WTC11 (cell line): ENCODE data around the gene TESK2. TPM values are rescaled to one million over a fixed set of nuclear protein-coding genes. Genes with fewer than 3 reads are reported as not detected.

Experiments
- ATAC-seq: fragments of 200-7000 bp; cut with Tn5 transposase; 2 replicates; pipeline ENCODE4 v1.10.0; 2021; ENCODE audit warnings: mild to moderate bottlenecking, moderate library complexity
- CTCF ChIA-PET: fragments of 300-600 bp; sonication (Branson Sonifier 250); formaldehyde crosslinking; loops from one replicate; lab custom pipeline; 2021; ENCODE audit warnings: antibody characterized with exemption; lab: Charles Lee
- POLR2A ChIA-PET: fragments of 350-600 bp; sonication (Branson Sonifier 250); formaldehyde crosslinking; loops from one replicate; lab custom pipeline; 2021; ENCODE audit warnings: antibody characterized with exemption; lab: Charles Lee
- DNase-seq: peaks from one replicate; pipeline ENCODE4 v3.0.0; 2021; ENCODE audit warnings: low spot score
- H3K27ac Mint-ChIP-seq: 2 replicates; pipeline ENCODE4 v1.8.0; 2021; ENCODE audit warnings: mixed read lengths
- H3K27me3 Mint-ChIP-seq: 2 replicates; pipeline ENCODE4 v1.8.0; 2021; ENCODE audit warnings: low read depth, mild to moderate bottlenecking, moderate library complexity, mixed read lengths
- H3K36me3 Mint-ChIP-seq: 2 replicates; pipeline ENCODE4 v1.8.0; 2021; ENCODE audit warnings: mixed read lengths
- H3K4me1 Mint-ChIP-seq: 2 replicates; pipeline ENCODE4 v1.8.0; 2022; ENCODE audit warnings: mixed read lengths
- H3K4me3 Mint-ChIP-seq: 2 replicates; pipeline ENCODE4 v1.8.0; 2021; ENCODE audit warnings: mild to moderate bottlenecking, moderate library complexity, mixed read lengths
- H3K9me3 Mint-ChIP-seq: 2 replicates; pipeline ENCODE4 v1.8.0; 2021; ENCODE audit warnings: mixed read lengths
- ETV6 ChIP-seq: sonication (generic); formaldehyde crosslinking; IDR thresholded peaks from 2 replicates; pipeline ENCODE4 v1.8.1; 2022; ENCODE audit warnings: mild to moderate bottlenecking, missing genetic modification reagents
- GABPB1 ChIP-seq: sonication (generic); formaldehyde crosslinking; IDR thresholded peaks from 2 replicates; pipeline ENCODE4 v1.8.1; 2023; ENCODE audit warnings: mild to moderate bottlenecking, missing genetic modification reagents
- NFATC4 ChIP-seq: fragments of 250-450 bp; sonication (Bioruptor Pico); IDR thresholded peaks from 2 replicates; pipeline ENCODE4 v1.9.0; 2021; ENCODE audit warnings: mild to moderate bottlenecking
- NFYB ChIP-seq: sonication (generic); formaldehyde crosslinking; conservative IDR thresholded peaks from 2 replicates; pipeline ENCODE4 v1.8.0; 2022; ENCODE audit warnings: low read depth, missing genetic modification reagents
- SP1 ChIP-seq: sonication (generic); formaldehyde crosslinking; conservative IDR thresholded peaks from 2 replicates; pipeline ENCODE4 v1.8.1; 2022; ENCODE audit warnings: missing genetic modification reagents
- TEAD1 ChIP-seq: sonication (generic); formaldehyde crosslinking; IDR thresholded peaks from 2 replicates; pipeline ENCODE4 v1.8.0; 2022; ENCODE audit warnings: mild to moderate bottlenecking, missing genetic modification reagents
- ZNF317 ChIP-seq: sonication (generic); formaldehyde crosslinking; IDR thresholded peaks from 2 replicates; pipeline ENCODE4 v1.8.1; 2023; ENCODE audit warnings: low read depth, mild to moderate bottlenecking, moderate library complexity, missing genetic modification reagents, borderline replicate concordance
- ZNF423 ChIP-seq: fragments of 250-450 bp; sonication (Bioruptor Pico); IDR thresholded peaks from 2 replicates; pipeline ENCODE4 v2.1.2; 2022; ENCODE audit warnings: mild to moderate bottlenecking, moderate library complexity
- total RNA-seq: library from RNA; stranded (reverse); gene quantifications from 3 replicates; pipeline ENCODE4 v1.2.3, GENCODE V29; 2021
- TF ChIP-seq, protein P1 (sequence below): fragments of 250-450 bp; sonication (Bioruptor Pico); IDR thresholded peaks from 2 replicates; pipeline ENCODE4 v1.9.0; 2021; ENCODE audit warnings: mild to moderate bottlenecking, borderline replicate concordance
- TF ChIP-seq, protein P2 (sequence below): fragments of 250-450 bp; sonication (Bioruptor Pico); IDR thresholded peaks from 2 replicates; pipeline ENCODE4 v1.9.0; 2021; ENCODE audit warnings: mild to moderate bottlenecking
- TF ChIP-seq, protein P3 (sequence below): sonication (generic); formaldehyde crosslinking; conservative IDR thresholded peaks from 2 replicates; pipeline ENCODE4 v1.8.1; 2022; ENCODE audit warnings: mild to moderate bottlenecking, missing genetic modification reagents
- TF ChIP-seq, protein P4 (sequence below): fragments of 250-450 bp; sonication (Bioruptor Pico); IDR thresholded peaks from 2 replicates; pipeline ENCODE4 v1.9.0; 2021; ENCODE audit warnings: mild to moderate bottlenecking
- TF ChIP-seq, protein P5 (sequence below): sonication (generic); formaldehyde crosslinking; IDR thresholded peaks from 2 replicates; pipeline ENCODE4 v1.8.1; 2023; ENCODE audit warnings: mild to moderate bottlenecking, missing genetic modification reagents
- TF ChIP-seq, protein P6 (sequence below): sonication (generic); formaldehyde crosslinking; IDR thresholded peaks from 2 replicates; pipeline ENCODE4 v1.8.0; 2022; ENCODE audit warnings: mild to moderate bottlenecking, missing genetic modification reagents

TESK2 gene
- total RNA-seq, 1 experiment from 2014 or later, result 13.3 TPM

DNA sequence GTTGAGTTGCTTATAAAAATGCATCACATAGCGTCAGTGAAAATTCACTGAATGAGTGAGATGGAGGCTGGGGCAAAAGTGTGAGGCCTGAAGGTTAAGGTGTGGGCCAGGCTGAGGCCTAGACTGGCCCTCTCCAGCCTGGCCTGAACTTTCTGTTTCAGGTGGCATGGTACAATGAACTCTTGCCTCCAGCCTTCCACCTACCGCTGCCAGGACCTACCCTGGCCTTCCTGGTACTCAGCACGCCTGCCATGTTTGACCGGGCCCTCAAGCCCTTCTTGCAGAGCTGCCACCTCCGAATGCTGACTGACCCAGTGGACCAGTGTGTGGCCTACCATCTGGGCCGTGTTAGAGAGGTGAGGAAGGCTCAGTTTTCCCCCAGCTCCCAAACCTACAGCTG, 16.2 kb upstream of the TESK2 start (continued):
- TF ChIP-seq, protein P1, sequence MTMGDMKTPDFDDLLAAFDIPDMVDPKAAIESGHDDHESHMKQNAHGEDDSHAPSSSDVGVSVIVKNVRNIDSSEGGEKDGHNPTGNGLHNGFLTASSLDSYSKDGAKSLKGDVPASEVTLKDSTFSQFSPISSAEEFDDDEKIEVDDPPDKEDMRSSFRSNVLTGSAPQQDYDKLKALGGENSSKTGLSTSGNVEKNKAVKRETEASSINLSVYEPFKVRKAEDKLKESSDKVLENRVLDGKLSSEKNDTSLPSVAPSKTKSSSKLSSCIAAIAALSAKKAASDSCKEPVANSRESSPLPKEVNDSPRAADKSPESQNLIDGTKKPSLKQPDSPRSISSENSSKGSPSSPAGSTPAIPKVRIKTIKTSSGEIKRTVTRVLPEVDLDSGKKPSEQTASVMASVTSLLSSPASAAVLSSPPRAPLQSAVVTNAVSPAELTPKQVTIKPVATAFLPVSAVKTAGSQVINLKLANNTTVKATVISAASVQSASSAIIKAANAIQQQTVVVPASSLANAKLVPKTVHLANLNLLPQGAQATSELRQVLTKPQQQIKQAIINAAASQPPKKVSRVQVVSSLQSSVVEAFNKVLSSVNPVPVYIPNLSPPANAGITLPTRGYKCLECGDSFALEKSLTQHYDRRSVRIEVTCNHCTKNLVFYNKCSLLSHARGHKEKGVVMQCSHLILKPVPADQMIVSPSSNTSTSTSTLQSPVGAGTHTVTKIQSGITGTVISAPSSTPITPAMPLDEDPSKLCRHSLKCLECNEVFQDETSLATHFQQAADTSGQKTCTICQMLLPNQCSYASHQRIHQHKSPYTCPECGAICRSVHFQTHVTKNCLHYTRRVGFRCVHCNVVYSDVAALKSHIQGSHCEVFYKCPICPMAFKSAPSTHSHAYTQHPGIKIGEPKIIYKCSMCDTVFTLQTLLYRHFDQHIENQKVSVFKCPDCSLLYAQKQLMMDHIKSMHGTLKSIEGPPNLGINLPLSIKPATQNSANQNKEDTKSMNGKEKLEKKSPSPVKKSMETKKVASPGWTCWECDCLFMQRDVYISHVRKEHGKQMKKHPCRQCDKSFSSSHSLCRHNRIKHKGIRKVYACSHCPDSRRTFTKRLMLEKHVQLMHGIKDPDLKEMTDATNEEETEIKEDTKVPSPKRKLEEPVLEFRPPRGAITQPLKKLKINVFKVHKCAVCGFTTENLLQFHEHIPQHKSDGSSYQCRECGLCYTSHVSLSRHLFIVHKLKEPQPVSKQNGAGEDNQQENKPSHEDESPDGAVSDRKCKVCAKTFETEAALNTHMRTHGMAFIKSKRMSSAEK (CRISPR knock-in tag), result 0 out of 2 replicates have a peak, but pooled peaks have one; percentile 12
- no peak for TF ChIP-seq ZNF317 (CRISPR knock-in tag)
- TF ChIP-seq, all 79 proteins: peak for 3

DNA sequence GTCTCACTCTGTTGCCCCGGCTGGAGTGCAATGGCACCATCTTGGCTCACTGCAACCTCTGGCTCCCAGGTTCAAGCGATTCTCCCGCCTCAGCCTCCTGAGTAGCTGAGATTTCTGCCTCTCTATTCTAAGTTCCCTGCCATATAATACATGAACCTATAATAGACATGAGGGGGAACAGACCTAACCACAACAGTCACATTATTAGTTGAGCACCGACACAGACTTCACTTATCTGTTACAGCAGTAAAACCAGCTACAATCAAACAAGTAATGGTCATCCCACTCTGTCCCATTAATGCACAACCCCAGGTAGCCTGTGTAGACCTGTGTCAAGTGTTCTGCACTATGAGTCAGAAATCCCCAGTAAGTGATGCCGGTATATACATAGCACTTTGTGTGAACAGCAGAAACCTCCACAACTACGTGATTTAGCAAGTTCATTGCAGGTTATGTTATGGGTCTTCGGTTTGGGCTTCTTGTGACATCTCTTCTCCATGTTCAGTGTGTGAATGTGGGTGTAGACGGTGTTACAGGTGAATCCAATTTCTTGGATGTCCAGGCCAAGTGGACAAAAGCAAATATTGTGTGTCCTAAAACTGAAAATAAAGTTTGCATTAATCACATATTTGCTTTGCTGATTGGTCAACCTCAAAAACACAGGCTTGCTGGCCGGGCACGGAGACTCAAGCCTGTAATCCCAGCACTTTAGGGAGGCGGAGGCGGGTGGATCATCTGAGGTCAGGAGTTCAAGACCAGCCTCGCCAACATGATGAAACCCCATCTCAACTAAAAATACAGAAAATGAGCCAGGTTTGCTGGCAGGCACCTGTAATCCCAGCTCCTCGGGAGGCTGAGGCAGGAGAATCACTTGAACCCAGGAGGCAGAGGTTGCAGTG, 12.7 kb upstream of the TESK2 start:
- Mint-ChIP-seq H3K4me1 (peaks cover 15% of the 10 kb centered on the region), H3K4me3 (no peak overlapping the region), H3K27me3 (no peaks in the 10 kb centered on the region), H3K27ac (no peak overlapping the region), H3K36me3 (peaks cover 2% of the 10 kb centered on the region), H3K9me3 (no peaks in the 10 kb centered on the region)
- POLR2A ChIA-PET, result no interaction called here
- TF ChIP-seq, protein P2, sequence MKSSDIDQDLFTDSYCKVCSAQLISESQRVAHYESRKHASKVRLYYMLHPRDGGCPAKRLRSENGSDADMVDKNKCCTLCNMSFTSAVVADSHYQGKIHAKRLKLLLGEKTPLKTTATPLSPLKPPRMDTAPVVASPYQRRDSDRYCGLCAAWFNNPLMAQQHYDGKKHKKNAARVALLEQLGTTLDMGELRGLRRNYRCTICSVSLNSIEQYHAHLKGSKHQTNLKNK, result no peak
- DNase-seq (no peak), ATAC-seq (no peak)
- CTCF ChIA-PET, result no interaction called here

DNA sequence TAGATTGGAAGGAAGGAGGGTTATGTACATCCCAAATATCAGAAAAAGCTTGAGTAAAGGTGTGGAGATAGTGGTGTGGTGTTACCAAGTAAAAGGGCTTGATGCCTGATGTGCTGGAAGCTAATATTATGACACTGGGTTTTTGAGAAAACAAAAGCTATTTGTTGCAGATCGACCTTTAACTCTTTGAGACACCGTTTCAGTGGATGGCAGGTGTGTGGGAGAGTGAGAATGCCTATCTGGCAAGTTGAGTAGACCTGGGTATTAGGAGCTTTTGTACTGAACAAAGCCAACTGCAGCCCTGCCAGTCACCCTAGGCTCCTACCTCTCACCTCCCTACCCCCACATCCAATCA, 10.5 kb upstream of the TESK2 start:
- ChIA-PET POLR2A (interaction anchor here (0.5 to 2.5 kb wide), 4 partner anchors 10 to 102 kb away, joined by 3 to 14 read pairs (median 6); partner anchors contain the start of gene TESK2), CTCF (interaction anchor here (1.0 to 1.6 kb wide), 3 partner anchors 9 to 141 kb away, joined by 4 to 6 read pairs (median 5); no protein-coding TSS in a partner anchor)
- H3K36me3 Mint-ChIP-seq, result peaks cover 6% of the 10 kb centered on the region
- 0 out of 2 replicates have a peak overlapping the region, but pooled peaks have one; percentile 97 for H3K4me3 Mint-ChIP-seq
- H3K27me3 Mint-ChIP-seq, result no peaks in the 10 kb centered on the region
- peaks cover 16% of the 10 kb centered on the region for H3K4me1 Mint-ChIP-seq
- DNase-seq, result no peak
- H3K9me3 Mint-ChIP-seq, result peaks cover 5% of the 10 kb centered on the region
- ATAC-seq, result no peak
- peak overlapping the region; percentile 33 for H3K27ac Mint-ChIP-seq
- TF ChIP-seq, protein P1 (CRISPR knock-in tag), result no peak
- TF ChIP-seq, protein P3, sequence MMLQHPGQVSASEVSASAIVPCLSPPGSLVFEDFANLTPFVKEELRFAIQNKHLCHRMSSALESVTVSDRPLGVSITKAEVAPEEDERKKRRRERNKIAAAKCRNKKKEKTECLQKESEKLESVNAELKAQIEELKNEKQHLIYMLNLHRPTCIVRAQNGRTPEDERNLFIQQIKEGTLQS (CRISPR knock-in tag), result no peak
- TF ChIP-seq ZNF423 (CRISPR knock-in tag) (no peak), TEAD1 (CRISPR knock-in tag) (no peak), SP1 (CRISPR knock-in tag) (no peak), ETV6 (no peak), NFATC4 (no peak), GABPB1 (no peak), NFYB (CRISPR knock-in tag) (no peak)
- TF ChIP-seq, protein P4, sequence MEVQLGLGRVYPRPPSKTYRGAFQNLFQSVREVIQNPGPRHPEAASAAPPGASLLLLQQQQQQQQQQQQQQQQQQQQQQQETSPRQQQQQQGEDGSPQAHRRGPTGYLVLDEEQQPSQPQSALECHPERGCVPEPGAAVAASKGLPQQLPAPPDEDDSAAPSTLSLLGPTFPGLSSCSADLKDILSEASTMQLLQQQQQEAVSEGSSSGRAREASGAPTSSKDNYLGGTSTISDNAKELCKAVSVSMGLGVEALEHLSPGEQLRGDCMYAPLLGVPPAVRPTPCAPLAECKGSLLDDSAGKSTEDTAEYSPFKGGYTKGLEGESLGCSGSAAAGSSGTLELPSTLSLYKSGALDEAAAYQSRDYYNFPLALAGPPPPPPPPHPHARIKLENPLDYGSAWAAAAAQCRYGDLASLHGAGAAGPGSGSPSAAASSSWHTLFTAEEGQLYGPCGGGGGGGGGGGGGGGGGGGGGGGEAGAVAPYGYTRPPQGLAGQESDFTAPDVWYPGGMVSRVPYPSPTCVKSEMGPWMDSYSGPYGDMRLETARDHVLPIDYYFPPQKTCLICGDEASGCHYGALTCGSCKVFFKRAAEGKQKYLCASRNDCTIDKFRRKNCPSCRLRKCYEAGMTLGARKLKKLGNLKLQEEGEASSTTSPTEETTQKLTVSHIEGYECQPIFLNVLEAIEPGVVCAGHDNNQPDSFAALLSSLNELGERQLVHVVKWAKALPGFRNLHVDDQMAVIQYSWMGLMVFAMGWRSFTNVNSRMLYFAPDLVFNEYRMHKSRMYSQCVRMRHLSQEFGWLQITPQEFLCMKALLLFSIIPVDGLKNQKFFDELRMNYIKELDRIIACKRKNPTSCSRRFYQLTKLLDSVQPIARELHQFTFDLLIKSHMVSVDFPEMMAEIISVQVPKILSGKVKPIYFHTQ (CRISPR knock-in tag), result no peak
- TF ChIP-seq, protein P5, sequence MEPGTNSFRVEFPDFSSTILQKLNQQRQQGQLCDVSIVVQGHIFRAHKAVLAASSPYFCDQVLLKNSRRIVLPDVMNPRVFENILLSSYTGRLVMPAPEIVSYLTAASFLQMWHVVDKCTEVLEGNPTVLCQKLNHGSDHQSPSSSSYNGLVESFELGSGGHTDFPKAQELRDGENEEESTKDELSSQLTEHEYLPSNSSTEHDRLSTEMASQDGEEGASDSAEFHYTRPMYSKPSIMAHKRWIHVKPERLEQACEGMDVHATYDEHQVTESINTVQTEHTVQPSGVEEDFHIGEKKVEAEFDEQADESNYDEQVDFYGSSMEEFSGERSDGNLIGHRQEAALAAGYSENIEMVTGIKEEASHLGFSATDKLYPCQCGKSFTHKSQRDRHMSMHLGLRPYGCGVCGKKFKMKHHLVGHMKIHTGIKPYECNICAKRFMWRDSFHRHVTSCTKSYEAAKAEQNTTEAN, result no peak
- TF ChIP-seq, protein P6, sequence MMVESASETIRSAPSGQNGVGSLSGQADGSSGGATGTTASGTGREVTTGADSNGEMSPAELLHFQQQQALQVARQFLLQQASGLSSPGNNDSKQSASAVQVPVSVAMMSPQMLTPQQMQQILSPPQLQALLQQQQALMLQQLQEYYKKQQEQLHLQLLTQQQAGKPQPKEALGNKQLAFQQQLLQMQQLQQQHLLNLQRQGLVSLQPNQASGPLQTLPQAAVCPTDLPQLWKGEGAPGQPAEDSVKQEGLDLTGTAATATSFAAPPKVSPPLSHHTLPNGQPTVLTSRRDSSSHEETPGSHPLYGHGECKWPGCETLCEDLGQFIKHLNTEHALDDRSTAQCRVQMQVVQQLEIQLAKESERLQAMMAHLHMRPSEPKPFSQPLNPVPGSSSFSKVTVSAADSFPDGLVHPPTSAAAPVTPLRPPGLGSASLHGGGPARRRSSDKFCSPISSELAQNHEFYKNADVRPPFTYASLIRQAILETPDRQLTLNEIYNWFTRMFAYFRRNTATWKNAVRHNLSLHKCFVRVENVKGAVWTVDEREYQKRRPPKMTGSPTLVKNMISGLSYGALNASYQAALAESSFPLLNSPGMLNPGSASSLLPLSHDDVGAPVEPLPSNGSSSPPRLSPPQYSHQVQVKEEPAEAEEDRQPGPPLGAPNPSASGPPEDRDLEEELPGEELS, result no peak
